ENCODE results near the gene PARP12. TPM values are rescaled to one million over a fixed set of nuclear protein-coding genes. Genes with fewer than 3 reads are reported as not detected.

Gene PARP12
- total RNA-seq, 1 donor from 2014 or later: 9.2 TPM

DNA sequence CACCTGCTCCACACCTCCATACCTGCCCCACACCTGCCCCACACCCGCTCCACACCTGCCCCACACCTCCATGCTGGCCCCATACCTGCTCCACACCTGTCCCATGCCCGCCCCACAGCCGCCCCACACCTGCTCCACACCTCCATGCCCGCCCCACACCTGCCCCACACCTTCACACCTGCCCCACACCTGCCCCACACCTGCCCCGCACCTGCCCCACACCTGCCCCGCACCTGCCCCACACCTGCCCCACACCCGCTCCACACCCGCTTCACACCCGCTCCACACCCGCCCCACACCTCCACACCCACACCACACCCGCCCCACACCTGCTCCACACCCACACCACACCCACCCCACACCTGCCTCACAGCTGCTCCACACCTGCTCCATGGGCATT, 53.0 kb downstream of the PARP12 start:
- FAIRE-seq (no peak), DNase-seq (ENCODE audit: low read depth) (no peak)
- TF ChIP-seq, protein P1, sequence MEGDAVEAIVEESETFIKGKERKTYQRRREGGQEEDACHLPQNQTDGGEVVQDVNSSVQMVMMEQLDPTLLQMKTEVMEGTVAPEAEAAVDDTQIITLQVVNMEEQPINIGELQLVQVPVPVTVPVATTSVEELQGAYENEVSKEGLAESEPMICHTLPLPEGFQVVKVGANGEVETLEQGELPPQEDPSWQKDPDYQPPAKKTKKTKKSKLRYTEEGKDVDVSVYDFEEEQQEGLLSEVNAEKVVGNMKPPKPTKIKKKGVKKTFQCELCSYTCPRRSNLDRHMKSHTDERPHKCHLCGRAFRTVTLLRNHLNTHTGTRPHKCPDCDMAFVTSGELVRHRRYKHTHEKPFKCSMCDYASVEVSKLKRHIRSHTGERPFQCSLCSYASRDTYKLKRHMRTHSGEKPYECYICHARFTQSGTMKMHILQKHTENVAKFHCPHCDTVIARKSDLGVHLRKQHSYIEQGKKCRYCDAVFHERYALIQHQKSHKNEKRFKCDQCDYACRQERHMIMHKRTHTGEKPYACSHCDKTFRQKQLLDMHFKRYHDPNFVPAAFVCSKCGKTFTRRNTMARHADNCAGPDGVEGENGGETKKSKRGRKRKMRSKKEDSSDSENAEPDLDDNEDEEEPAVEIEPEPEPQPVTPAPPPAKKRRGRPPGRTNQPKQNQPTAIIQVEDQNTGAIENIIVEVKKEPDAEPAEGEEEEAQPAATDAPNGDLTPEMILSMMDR (IDR thresholded peaks at IDR 0.05; ENCODE audit: insufficient read depth, low read length, severe bottlenecking): no peak

DNA sequence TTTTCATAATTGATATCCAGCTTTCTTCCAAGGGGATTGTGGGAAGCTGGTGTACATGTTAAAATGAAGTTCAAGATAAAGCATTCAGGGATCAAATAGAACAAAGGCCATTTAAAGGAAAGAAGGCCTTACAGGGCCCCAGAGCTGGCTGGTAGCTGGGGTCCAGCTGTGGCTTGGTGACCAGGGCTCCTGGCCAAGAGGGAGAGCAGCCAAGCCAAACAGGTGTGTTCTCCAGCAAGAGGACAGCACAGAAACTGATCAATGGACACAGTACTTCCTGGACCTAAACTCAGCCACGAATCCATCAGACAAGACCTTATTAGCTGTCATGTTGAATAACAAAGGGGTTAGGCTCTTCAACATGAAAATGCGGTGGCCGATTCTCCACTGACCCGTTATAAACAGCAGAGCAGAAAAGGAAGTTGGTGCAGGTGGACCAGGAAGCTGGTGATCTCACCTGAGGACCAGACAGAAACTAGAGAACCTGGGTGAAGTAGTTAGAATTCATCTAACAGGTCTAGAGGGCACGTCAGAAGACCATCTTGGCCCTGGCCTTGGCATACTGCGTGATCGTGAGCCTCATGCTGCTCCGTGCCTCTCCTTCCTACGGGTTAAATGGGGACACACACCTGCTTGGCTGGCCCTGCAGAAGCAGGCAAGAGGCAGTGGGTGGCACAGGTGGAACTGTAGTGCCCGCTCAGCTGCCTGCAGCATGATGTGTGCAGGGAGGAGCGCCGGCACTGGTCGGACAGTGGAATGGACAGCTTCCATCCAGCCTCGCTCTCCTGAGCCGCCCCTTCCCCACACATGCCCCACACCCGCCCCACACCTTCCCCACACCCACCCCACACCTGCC, 53.8 kb downstream of the PARP12 start:
- Histone ChIP-seq H3K36me3 (ENCODE audit: control insufficient read depth, insufficient read depth, low read length) (no peaks in the 10 kb centered on the region), H3K4me3 (ENCODE audit: low read depth, low read length) (no peak overlapping the region), H3K27me3 (ENCODE audit: control insufficient read depth, insufficient read depth, low read length) (peaks cover 3% of the 10 kb centered on the region)
- DNase-seq (ENCODE audit: low read depth): no peak
- FAIRE-seq: no peak
- TF ChIP-seq, protein P1 (IDR thresholded peaks at IDR 0.05; ENCODE audit: insufficient read depth, low read length, severe bottlenecking): no peak

More for the DNA sequence above, 53.0 kb downstream of the PARP12 start:
- peaks cover 3% of the 10 kb centered on the region for H3K27me3 ChIP-seq (ENCODE audit: control insufficient read depth, insufficient read depth, low read length)
- no peak overlapping the region for H3K4me3 ChIP-seq (ENCODE audit: low read depth, low read length)
- no peaks in the 10 kb centered on the region for H3K36me3 ChIP-seq (ENCODE audit: control insufficient read depth, insufficient read depth, low read length)

DNA sequence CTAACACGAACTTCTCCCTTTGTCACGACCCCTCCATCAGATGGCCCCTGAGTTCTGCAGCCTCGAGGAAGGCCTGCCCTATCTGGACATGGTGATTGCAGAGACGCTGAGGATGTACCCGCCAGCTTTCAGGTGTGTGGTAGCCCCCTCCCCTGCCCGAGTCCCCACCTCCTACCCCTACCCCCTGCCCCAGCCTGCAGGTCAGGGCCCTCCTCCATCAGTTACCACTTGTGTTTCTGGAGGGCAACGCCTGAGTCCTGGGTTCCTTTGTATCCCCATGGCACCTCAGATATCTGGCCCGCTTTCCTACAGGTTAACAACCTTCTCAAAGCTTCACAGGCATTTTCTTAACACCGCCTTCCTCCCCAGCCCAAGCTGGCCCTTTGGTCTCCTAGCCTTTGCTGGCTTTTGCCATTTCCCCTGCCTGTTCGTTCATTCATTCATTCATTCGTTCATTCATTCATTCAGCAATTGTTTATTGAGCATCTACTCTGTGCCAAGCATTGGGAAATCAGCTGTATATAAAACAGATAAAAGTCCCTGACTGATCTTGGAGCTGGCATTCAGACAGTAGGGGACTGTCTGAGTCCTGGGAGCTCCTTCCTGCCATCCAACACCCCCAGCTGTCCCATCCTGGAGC, 55.6 kb downstream of the PARP12 start:
- TF ChIP-seq, protein P1 (IDR thresholded peaks at IDR 0.05; ENCODE audit: insufficient read depth, low read length, severe bottlenecking): no peak
- no peaks in the 10 kb centered on the region for H3K27me3 ChIP-seq (ENCODE audit: control insufficient read depth, insufficient read depth, low read length)
- DNase-seq (ENCODE audit: low read depth) (no peak), FAIRE-seq (no peak)
- H3K36me3 ChIP-seq (ENCODE audit: control insufficient read depth, insufficient read depth, low read length): no peaks in the 10 kb centered on the region
- no peak overlapping the region for H3K4me3 ChIP-seq (ENCODE audit: low read depth, low read length)

DNA sequence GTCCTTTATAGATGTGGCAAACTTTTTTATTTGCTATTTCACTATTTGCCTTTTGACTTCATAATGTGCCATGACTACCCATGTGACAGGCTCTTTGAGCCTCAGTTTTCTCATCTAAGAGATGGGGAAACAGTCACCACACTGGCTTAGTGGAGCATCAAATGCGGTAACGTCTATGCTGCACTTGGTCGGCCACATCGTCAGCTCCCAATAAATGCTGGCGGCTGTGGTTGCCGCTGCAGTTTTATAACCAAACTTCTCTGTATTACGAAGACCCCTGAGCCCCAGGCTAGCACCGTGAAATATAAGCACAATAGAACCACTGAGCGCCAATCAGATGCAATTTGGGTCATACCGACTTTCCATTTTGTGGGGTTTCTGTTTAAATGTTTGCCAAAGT, 56.2 kb downstream of the PARP12 start:
- TF ChIP-seq, protein P1 (IDR thresholded peaks at IDR 0.05; ENCODE audit: insufficient read depth, low read length, severe bottlenecking): no peak
- no peak for FAIRE-seq
- Histone ChIP-seq H3K4me3 (ENCODE audit: low read depth, low read length) (no peak overlapping the region), H3K27me3 (ENCODE audit: control insufficient read depth, insufficient read depth, low read length) (no peaks in the 10 kb centered on the region), H3K36me3 (ENCODE audit: control insufficient read depth, insufficient read depth, low read length) (no peaks in the 10 kb centered on the region)
- no peak for DNase-seq (ENCODE audit: low read depth)

DNA sequence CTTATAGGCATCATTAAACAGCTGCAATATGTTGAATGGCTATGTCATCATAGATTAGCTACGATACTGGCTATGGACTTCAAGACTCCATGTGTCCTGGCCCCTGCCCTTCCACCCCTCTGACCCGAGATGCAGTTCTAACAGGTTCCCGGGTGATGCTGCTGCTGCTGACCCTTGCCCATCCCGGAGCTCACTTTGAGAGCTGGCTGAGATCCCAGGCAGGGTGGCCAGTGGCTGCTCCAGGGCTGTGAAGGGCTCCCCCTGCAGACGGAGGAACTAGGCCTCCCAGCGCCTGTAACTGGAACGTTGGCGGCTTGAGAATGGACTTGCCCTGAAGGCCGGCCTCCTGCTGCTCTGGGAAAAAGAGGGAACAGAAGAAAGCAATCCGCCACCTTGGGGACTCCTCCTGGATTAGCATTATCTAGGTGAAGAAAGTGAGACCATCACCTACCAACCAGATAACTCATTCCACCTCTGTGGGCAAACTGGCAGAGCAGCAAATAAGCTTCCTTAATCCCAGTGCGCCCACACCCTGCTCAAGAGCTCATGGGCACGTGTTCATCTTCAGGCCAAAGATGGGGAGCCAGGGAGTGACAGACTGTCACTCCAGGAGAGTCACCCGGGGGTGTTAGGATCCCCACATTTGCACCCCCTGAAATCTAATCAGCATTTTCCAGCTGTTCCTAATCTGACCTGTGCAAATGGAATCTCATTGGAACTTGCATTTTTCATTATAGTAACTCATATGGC, 56.8 kb downstream of the PARP12 start:
- H3K27me3 ChIP-seq (ENCODE audit: control insufficient read depth, insufficient read depth, low read length): no peaks in the 10 kb centered on the region
- TF ChIP-seq, protein P1 (IDR thresholded peaks at IDR 0.05; ENCODE audit: insufficient read depth, low read length, severe bottlenecking): peak; percentile 63
- no peak overlapping the region for H3K4me3 ChIP-seq (ENCODE audit: low read depth, low read length)
- FAIRE-seq: no peak
- peak; percentile 12 for DNase-seq (ENCODE audit: low read depth)
- no peaks in the 10 kb centered on the region for H3K36me3 ChIP-seq (ENCODE audit: control insufficient read depth, insufficient read depth, low read length)

Measured in bronchial epithelial cell (primary cell).